NT2/D1 (cell line): ENCODE results near the gene TRPM2.

Experiments used
- DNase-seq: peaks from one replicate; pipeline ENCODE4 v3.0.0-alpha.2; 2011; ENCODE audit warnings: low read depth, low spot score
- H3K27me3 ChIP-seq: 2 replicates; pipeline ENCODE4 v1.6.0; 2011; ENCODE audit warnings: mild to moderate bottlenecking; ENCODE audit not compliant: insufficient read length, insufficient read depth
- H3K36me3 ChIP-seq: 2 replicates; pipeline ENCODE4 v1.6.1; 2011; ENCODE audit warnings: mild to moderate bottlenecking, low read length, mixed read lengths; ENCODE audit not compliant: insufficient read depth, insufficient read length
- H3K4me1 ChIP-seq: 2 replicates; pipeline ENCODE4 v1.5.1; 2011; ENCODE audit not compliant: insufficient read depth, insufficient read length
- H3K4me3 ChIP-seq: 2 replicates; pipeline ENCODE4 v1.5.1; 2011; ENCODE audit warnings: low read depth; ENCODE audit not compliant: insufficient read length
- H3K9ac ChIP-seq: 2 replicates; pipeline ENCODE4 v1.6.0; 2011; ENCODE audit warnings: low read depth; ENCODE audit not compliant: insufficient read length
- H3K9me3 ChIP-seq: 2 replicates; pipeline ENCODE4 v1.5.1; 2011; ENCODE audit warnings: mild to moderate bottlenecking, low read length; ENCODE audit not compliant: insufficient read depth
- SUZ12 ChIP-seq: IDR thresholded peaks from 2 replicates; pipeline ENCODE4 v1.6.1; 2011; ENCODE audit not compliant: insufficient read length, insufficient read depth; ENCODE audit errors: extremely low read depth
- YY1 ChIP-seq: IDR thresholded peaks from 2 replicates; pipeline ENCODE4 v1.6.1; 2011; ENCODE audit not compliant: insufficient read length, insufficient read depth
- ZNF274 ChIP-seq: IDR thresholded peaks from 2 replicates; pipeline ENCODE4 v1.6.1; 2011; ENCODE audit warnings: mild to moderate bottlenecking, low read depth, low read length

TRPM2 gene

DNA sequence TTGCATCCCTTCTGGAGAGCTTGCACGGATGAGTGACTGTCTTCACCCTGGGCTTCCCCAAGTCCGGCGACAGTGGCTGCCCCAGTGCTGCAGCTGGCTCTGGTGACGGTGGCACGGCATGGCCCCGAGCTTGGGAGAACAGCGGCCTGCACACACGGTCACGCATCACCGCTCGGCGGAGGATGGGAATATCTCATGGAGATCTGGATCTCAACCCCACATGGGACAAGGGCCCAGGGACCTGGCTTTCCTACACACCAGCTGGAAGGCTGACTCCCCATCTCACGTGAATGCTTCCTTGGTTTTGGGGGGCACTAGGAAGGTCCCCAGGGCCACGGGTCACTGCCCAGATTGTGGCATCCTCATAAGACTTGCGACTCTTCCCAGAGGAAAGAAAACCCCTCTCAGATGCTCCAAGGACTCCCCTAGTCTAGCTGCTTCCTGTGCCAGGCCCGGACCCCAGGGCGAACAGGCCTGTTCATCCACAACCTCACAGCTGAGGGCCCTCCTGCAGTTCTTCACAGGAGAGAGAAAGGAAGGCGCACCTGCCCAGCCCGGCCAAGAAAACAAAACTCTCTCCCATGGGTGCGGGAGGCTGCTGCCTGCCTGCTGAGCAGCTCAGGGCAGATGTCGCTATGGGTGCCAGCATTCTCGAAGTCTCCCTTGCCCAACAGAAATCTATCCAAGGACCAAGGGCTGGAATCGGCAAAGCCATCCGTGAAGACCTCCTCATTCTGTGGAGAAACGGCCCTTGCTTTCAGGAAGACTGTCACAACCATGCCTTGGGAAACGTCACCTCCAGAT, 24.1 kb upstream of the TRPM2 start:
- Histone ChIP-seq H3K9ac (no peak overlapping the region), H3K4me3 (no peak overlapping the region), H3K27me3 (no peaks in the 10 kb centered on the region), H3K4me1 (peaks cover 20% of the 10 kb centered on the region), H3K9me3 (no peaks in the 10 kb centered on the region), H3K36me3 (peaks cover 92% of the 10 kb centered on the region)
- DNase-seq, result no peak
- TF ChIP-seq ZNF274 (no peak), SUZ12 (no peak), YY1 (no peak)

DNA sequence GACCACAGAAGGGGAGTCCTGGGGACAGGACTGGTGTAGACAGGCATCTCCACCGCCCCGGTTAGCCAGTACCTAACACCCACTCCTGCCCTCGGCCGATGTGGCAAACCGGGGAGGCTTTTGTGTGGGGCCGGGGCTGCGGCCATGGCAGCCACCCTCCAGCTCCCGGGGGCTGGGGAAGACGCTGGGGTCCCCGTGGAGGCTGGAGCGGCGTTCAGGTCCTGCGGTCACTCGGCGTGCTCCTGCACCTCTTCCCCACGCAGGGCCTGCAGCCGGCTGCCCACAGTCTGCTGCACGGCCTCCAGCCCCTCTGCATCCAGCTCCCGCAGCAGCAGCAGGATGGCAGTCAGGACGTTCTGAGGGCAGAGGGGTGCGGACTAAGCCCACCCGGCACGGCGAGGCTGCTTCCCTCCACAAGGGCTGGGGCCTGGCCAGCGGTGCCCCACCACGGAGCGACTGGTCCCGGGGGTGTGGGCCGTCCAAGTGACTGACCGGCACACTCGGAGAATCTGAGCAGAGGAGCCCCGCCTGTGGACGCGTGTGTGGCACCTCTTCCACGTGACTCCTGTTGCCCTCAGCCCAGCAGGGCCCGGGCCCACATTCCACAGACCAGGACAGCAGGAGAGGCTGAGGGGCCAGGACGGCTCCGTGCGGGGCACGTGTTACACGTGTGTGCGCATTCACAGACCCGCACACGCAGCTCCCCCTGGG, 23.3 kb upstream of the TRPM2 start:
- DNase-seq, result no peak
- peaks cover 92% of the 10 kb centered on the region for H3K36me3 ChIP-seq
- H3K27me3 ChIP-seq, result no peaks in the 10 kb centered on the region
- no peak overlapping the region for H3K4me3 ChIP-seq
- H3K9me3 ChIP-seq, result no peaks in the 10 kb centered on the region
- H3K4me1 ChIP-seq, result peaks cover 24% of the 10 kb centered on the region
- TF ChIP-seq ZNF274 (no peak), SUZ12 (no peak), YY1 (no peak)
- H3K9ac ChIP-seq, result no peak overlapping the region

DNA sequence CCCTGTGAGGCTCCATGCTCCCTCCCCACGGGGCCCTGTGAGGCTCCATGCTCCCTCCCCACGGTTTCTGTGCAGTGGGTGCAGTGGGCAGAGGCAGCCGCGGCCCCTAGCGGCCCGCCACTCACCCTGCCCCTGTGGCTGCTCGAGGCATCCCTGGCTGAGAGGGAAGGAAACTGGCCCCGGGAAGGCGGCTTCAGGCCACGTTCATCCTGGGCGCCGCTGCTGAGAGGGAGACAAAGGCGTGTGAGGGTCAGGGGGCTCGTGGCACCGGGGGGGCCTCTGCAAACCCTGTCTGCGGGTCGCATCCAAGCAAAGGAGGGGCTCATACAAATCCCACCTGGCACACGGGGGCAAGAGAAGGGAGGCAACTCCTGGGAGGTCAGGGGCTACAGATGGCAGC, 22.7 kb upstream of the TRPM2 start:
- Histone ChIP-seq H3K36me3 (peaks cover 92% of the 10 kb centered on the region), H3K4me3 (no peak overlapping the region)
- TF ChIP-seq YY1, result no peak
- no peak for TF ChIP-seq ZNF274
- TF ChIP-seq SUZ12, result no peak

DNA sequence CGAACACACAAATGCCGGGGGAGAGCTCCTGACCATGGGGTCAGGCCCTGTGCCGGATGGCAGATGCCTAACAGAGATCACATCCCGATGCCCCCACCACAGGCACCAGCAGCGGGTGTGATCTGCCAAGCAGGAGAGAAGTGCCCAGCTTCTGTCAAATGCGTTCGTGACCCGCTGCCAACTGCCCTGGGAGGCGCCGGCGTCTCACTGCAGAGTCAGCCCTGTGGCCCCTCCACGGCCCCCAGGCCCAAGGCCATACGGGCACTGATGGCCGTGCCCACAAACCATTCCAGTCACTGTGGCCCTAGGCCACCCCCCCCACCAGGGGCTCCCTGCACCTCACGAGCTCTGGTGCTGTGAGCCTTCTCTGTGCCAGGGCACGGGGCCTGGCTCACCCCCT, 22.2 kb upstream of the TRPM2 start:
- H3K4me1 ChIP-seq, result peaks cover 24% of the 10 kb centered on the region
- no peak for DNase-seq
- TF ChIP-seq SUZ12, result no peak
- no peak for TF ChIP-seq ZNF274

More for the DNA sequence above, 22.7 kb upstream of the TRPM2 start:
- H3K9ac ChIP-seq, result no peak overlapping the region
- H3K27me3 ChIP-seq, result no peaks in the 10 kb centered on the region
- H3K9me3 ChIP-seq, result no peaks in the 10 kb centered on the region
- no peak for DNase-seq
- peaks cover 24% of the 10 kb centered on the region for H3K4me1 ChIP-seq

DNA sequence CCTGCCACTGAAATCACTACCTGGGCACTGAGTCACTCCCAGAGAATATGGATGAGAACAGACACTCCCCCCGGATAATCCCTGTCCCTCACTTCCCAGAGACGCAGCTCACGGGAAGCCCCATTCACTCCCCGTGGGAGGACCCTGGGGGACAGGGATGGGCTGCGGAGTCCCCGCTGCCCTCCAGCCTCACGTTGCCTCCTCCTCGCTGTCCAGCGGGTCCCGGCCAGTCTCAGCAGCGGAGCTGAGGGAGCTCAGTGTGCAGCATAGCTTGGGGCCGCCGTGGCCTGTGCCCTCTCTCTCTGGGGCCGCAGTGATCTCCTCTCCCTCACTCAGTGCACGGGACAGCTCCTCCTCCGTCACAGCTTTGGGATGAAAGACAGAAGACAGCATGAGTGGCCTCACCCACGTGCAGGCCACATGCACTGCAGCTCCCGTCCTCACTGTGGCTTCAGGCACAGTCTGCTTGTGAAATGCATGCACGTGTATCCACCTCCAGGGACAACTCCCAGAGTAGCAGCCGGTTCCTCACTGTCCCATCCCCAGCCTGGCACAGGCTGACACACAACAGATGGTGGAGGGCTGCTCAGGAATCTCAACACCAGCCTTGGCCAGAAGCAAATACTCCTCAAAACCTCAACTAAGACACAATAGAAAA, 21.6 kb upstream of the TRPM2 start:
- peaks cover 91% of the 10 kb centered on the region for H3K36me3 ChIP-seq
- DNase-seq, result no peak
- H3K4me1 ChIP-seq, result peaks cover 24% of the 10 kb centered on the region
- H3K9me3 ChIP-seq, result no peaks in the 10 kb centered on the region
- no peak overlapping the region for H3K4me3 ChIP-seq
- H3K27me3 ChIP-seq, result no peaks in the 10 kb centered on the region
- TF ChIP-seq YY1 (no peak), ZNF274 (no peak)
- no peak overlapping the region for H3K9ac ChIP-seq

More for the DNA sequence above, 22.2 kb upstream of the TRPM2 start:
- no peaks in the 10 kb centered on the region for H3K9me3 ChIP-seq
- no peaks in the 10 kb centered on the region for H3K27me3 ChIP-seq
- H3K36me3 ChIP-seq, result peaks cover 91% of the 10 kb centered on the region
- no peak overlapping the region for H3K4me3 ChIP-seq
- H3K9ac ChIP-seq, result no peak overlapping the region

DNA sequence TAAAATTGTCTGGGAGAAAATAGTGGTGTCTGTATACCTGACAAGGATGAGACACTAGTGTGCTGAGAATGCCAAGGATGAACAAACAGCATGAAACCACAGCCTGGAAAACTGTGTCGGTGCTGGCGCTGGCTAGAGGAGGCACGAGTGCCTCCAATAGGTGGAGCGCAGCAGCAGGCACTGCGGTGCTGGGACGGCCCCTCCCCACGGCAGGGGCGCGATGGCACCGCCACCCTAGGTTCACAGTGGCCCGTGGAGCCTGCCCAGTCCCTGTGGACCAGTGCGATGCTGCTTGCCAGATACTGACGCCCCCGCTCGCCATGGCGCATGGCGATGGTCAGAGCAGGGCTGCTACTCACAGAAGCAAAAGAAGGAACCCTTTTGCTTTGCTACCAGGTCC, 21.0 kb upstream of the TRPM2 start:
- peaks cover 85% of the 10 kb centered on the region for H3K36me3 ChIP-seq
- no peak overlapping the region for H3K4me3 ChIP-seq
- peaks cover 24% of the 10 kb centered on the region for H3K4me1 ChIP-seq
- no peak overlapping the region for H3K9ac ChIP-seq
- H3K27me3 ChIP-seq, result no peaks in the 10 kb centered on the region
- DNase-seq, result no peak
- TF ChIP-seq YY1, result no peak
- no peak for TF ChIP-seq ZNF274
- no peak for TF ChIP-seq SUZ12
- no peaks in the 10 kb centered on the region for H3K9me3 ChIP-seq

DNA sequence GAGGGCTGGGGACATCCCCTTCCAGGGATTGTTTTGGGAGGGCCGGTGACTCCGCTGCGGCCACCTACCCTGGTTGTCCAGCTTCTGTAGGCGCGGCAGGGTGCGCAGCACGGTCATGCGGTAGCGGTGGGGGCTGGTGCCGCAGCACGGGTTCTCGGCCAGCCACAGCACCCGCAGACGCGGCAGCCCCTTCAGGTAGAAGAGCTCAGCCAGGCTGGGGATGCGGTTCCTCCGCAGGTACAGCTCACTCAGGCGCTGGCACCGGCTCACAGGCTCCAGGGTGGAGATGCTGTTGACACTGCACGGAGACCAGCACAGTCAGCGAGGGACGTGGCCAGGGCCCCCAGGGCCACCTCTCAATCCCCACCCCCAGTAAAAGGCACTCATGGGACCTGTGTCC, 20.5 kb upstream of the TRPM2 start:
- no peak overlapping the region for H3K4me3 ChIP-seq
- H3K9me3 ChIP-seq, result no peaks in the 10 kb centered on the region
- peak overlapping the region; percentile 36 for H3K9ac ChIP-seq
- peaks cover 24% of the 10 kb centered on the region for H3K4me1 ChIP-seq
- H3K36me3 ChIP-seq, result peaks cover 79% of the 10 kb centered on the region
- no peak for DNase-seq
- no peaks in the 10 kb centered on the region for H3K27me3 ChIP-seq
- TF ChIP-seq YY1, result no peak
- TF ChIP-seq SUZ12, result no peak
- no peak for TF ChIP-seq ZNF274
